Cardiac muscle cell (in vitro differentiated cells and primary cell): ENCODE data around the gene LEAP2. TPM values are rescaled to one million over a fixed set of nuclear protein-coding genes. Genes with fewer than 3 reads are reported as not detected.
"Not testable (repeated sequence)": the region's sequence is repeated elsewhere in the genome, so short reads cannot be mapped to it uniquely, and the experiment has no call there.

ENCODE experiments used
- DNase-seq, 2 donors: peaks; one replicate each; pipeline versions ENCODE4 v3.0.0 to v3.0.0-alpha.2; 2010 to 2017; ENCODE audit warnings: low read depth in 1 of 2, low spot score in 1 of 2
- H3K27ac ChIP-seq: fragments of 200-600 bp; sonication (generic); 2 replicates; pipeline ENCODE4 v1.5.1; 2016
- H3K27me3 ChIP-seq: fragments of 200-600 bp; sonication (generic); 2 replicates; pipeline ENCODE4 v1.6.0; 2016; ENCODE audit warnings: control low read depth
- H3K36me3 ChIP-seq: fragments of 200-600 bp; sonication (generic); 2 replicates; pipeline ENCODE4 v1.5.1; 2016; ENCODE audit warnings: control low read depth
- H3K4me1 ChIP-seq: fragments of 200-600 bp; sonication (generic); 2 replicates; pipeline ENCODE4 v1.8.1; 2017; ENCODE audit warnings: low read depth, mild to moderate bottlenecking, mixed run types
- H3K4me3 ChIP-seq: fragments of 200-600 bp; sonication (generic); 2 replicates; pipeline ENCODE4 v1.5.1; 2016; ENCODE audit warnings: mild to moderate bottlenecking
- H3K9me3 ChIP-seq: fragments of 200-600 bp; sonication (generic); 2 replicates; pipeline ENCODE4 v1.5.1; 2017; ENCODE audit warnings: low read depth, mild to moderate bottlenecking, control low read depth
- CTCF ChIP-seq: IDR thresholded peaks from 2 replicates; pipeline ENCODE4 v1.5.1; 2012; ENCODE audit warnings: low read depth, mild to moderate bottlenecking, low read length
- polyA plus RNA-seq: library from polyadenylated mRNA; unstranded; fragments of >200 nt; fragmentation: Nextera tagmentation; extraction: Ambion mirVana; gene quantifications from 2 replicates; pipeline ENCODE4 v1.2.1, GENCODE V29; 2016
- total RNA-seq: library from RNA; depleted of rRNA; stranded (reverse); fragments of >200 nt; gene quantifications from 2 replicates; pipeline ENCODE4 v1.2.3, GENCODE V29; 2016

LEAP2 gene
- total and polyA plus RNA-seq, 2 experiments from 2014 or later: 1.5 to 3.1 TPM

GRCh38 chr5:132848270-132848669 lies 25.2 kb upstream of the LEAP2 start:
- no peak for TF ChIP-seq CTCF
- no peak for DNase-seq

GRCh38 chr5:132849347-132849746 lies 24.1 kb upstream of the LEAP2 start:
- Histone ChIP-seq H3K4me1 (peaks cover 4% of the 10 kb centered on the region), H3K4me3 (no peak overlapping the region), H3K9me3 (no peaks in the 10 kb centered on the region), H3K27ac (no peak overlapping the region), H3K36me3 (no peaks in the 10 kb centered on the region), H3K27me3 (no peaks in the 10 kb centered on the region)
- no peak for TF ChIP-seq CTCF
- DNase-seq: no peak

More at GRCh38 chr5:132848270-132848669, 25.2 kb upstream of the LEAP2 start:
- Histone ChIP-seq H3K36me3 (no peaks in the 10 kb centered on the region), H3K9me3 (no peaks in the 10 kb centered on the region), H3K27ac (no peak overlapping the region), H3K4me3 (no peak overlapping the region), H3K27me3 (no peaks in the 10 kb centered on the region), H3K4me1 (no peaks in the 10 kb centered on the region)

GRCh38 chr5:132850066-132850465 lies 23.4 kb upstream of the LEAP2 start:
- Histone ChIP-seq H3K9me3 (no peaks in the 10 kb centered on the region), H3K36me3 (no peaks in the 10 kb centered on the region), H3K27me3 (no peaks in the 10 kb centered on the region), H3K27ac (no peak overlapping the region), H3K4me3 (no peak overlapping the region), H3K4me1 (peaks cover 5% of the 10 kb centered on the region)
- TF ChIP-seq CTCF: no peak
- DNase-seq: no peak

GRCh38 chr5:132853323-132853722 lies 20.1 kb upstream of the LEAP2 start:
- Histone ChIP-seq H3K4me3 (no peak overlapping the region), H3K9me3 (no peaks in the 10 kb centered on the region), H3K36me3 (no peaks in the 10 kb centered on the region), H3K4me1 (peaks cover 5% of the 10 kb centered on the region), H3K27ac (no peak overlapping the region), H3K27me3 (no peaks in the 10 kb centered on the region)
- no peak for DNase-seq
- TF ChIP-seq CTCF: no peak

GRCh38 chr5:132853790-132854189 lies 19.7 kb upstream of the LEAP2 start:
- Histone ChIP-seq H3K36me3 (no peaks in the 10 kb centered on the region), H3K27ac (no peak overlapping the region), H3K4me1 (peaks cover 5% of the 10 kb centered on the region), H3K4me3 (no peak overlapping the region), H3K27me3 (no peaks in the 10 kb centered on the region), H3K9me3 (no peaks in the 10 kb centered on the region)
- no peak for TF ChIP-seq CTCF
- DNase-seq: no peak

GRCh38 chr5:132854301-132854700 lies 19.2 kb upstream of the LEAP2 start:
- Histone ChIP-seq H3K27me3 (no peaks in the 10 kb centered on the region), H3K4me1 (peaks cover 5% of the 10 kb centered on the region), H3K36me3 (no peaks in the 10 kb centered on the region), H3K4me3 (no peak overlapping the region), H3K27ac (no peak overlapping the region), H3K9me3 (no peaks in the 10 kb centered on the region)
- TF ChIP-seq CTCF: no peak
- DNase-seq: no peak

- not testable (repeated sequence) for H3K9me3 ChIP-seq, H3K36me3 ChIP-seq, DNase-seq, H3K27me3 ChIP-seq, H3K4me1 ChIP-seq, H3K27ac ChIP-seq, H3K4me3 ChIP-seq
Observed at GRCh38 chr5:132854992-132855391, 18.5 kb upstream of the LEAP2 start.
